ENCODE data around the gene DNAJC30. TPM values are rescaled to one million over a fixed set of nuclear protein-coding genes. Genes with fewer than 3 reads are reported as not detected.
"Not testable (repeated sequence)": the region's sequence is repeated elsewhere in the genome, so short reads cannot be mapped to it uniquely, and the experiment has no call there.

Gene DNAJC30
- total RNA-seq, 3 donors from 2014 or later = 2.9 to 6.9 (median 4.6) TPM

DNA sequence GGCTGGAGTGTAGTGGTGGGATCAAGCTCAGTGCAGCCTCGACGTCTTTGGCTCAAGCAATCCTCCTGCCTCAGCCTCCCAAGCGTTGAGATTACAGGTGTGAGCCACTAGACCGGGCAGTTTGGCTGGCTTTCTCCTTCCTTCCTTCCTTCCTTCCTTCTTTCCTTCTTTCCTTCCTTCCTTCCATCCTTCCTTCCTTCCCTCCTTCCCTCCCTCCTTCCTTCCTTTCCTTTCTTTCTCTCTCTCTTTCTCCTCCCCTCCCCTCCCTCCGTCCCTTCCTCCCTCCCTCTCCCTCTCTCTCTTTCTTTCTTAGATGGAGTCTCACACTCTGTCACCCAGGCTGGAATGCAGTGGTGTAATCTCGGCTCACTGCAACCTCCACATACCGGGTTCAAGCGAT, 23.3 kb downstream of the DNAJC30 start:
- intact Hi-C loops (cut with DNase I; ENCODE audit: low total_unique reads) = no loop called here
- Histone ChIP-seq H3K27me3 (no peaks in the 10 kb centered on the region), H3K9me3 (peaks cover 7 to 10% of the 10 kb centered on the region in 2 donors)

DNA sequence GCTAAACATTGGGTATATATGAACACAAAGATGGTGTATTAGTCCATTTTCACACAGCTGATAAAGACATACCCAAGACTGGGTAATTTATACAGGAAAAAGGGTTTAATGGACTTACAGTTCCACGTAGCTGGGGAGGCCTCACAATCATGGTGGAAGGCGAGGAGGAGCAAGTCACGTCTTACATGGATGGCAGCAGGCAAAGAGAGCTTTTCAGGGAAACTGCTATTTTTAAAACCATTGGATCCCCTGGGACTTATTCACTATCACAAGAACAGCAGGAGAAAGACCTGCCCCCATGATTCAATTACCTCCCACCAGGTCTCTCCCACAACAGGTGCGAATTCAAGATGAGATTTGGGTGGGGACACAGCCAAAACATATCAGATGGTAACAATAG, 27.9 kb downstream of the DNAJC30 start:
- H3K27ac ChIP-seq; intact Hi-C loops (cut with DNase I; ENCODE audit: low total_unique reads); DNase-seq (ENCODE audit: low spot score in 2 of 2); H3K27me3 ChIP-seq; H3K4me3 ChIP-seq; H3K36me3 ChIP-seq; H3K4me1 ChIP-seq; H3K9me3 ChIP-seq: not testable (repeated sequence)

More for the DNA sequence above, 23.3 kb downstream of the DNAJC30 start:
- H3K4me1 ChIP-seq = no peaks in the 10 kb centered on the region
- TF ChIP-seq POLR2A (IDR thresholded peaks at IDR 0.05) = no peak
- TF ChIP-seq, protein P1, sequence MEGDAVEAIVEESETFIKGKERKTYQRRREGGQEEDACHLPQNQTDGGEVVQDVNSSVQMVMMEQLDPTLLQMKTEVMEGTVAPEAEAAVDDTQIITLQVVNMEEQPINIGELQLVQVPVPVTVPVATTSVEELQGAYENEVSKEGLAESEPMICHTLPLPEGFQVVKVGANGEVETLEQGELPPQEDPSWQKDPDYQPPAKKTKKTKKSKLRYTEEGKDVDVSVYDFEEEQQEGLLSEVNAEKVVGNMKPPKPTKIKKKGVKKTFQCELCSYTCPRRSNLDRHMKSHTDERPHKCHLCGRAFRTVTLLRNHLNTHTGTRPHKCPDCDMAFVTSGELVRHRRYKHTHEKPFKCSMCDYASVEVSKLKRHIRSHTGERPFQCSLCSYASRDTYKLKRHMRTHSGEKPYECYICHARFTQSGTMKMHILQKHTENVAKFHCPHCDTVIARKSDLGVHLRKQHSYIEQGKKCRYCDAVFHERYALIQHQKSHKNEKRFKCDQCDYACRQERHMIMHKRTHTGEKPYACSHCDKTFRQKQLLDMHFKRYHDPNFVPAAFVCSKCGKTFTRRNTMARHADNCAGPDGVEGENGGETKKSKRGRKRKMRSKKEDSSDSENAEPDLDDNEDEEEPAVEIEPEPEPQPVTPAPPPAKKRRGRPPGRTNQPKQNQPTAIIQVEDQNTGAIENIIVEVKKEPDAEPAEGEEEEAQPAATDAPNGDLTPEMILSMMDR (IDR thresholded peaks at IDR 0.05) = no peak
- TF ChIP-seq POLR2AphosphoS5 (IDR thresholded peaks at IDR 0.05) = no peak
- no peak overlapping the region for H3K4me3 ChIP-seq
- no peak for DNase-seq (ENCODE audit: low spot score in 2 of 2)
- no peaks in the 10 kb centered on the region for H3K36me3 ChIP-seq
- H3K27ac ChIP-seq = no peak overlapping the region

DNA sequence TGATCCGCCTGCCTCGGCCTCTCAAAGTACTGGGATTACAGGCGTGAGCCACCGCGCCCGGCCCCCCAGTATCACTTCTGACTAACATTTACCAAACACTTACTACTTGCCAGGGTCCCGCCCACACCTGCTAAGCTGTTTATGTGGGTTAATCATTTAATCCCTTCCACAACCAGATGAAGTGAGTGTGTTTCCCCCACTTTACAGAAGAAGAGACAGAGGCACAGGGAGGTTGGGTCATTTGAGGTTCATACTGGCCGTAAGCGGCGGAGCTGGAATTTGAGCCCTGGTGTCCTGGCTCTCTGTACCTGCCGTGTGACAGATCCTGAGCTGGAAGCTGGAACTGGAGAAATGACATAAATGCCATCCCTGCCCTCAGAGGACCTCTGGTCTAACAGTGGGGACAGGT, 30.7 kb downstream of the DNAJC30 start:
- H3K9me3 ChIP-seq = no peaks in the 10 kb centered on the region

DNA sequence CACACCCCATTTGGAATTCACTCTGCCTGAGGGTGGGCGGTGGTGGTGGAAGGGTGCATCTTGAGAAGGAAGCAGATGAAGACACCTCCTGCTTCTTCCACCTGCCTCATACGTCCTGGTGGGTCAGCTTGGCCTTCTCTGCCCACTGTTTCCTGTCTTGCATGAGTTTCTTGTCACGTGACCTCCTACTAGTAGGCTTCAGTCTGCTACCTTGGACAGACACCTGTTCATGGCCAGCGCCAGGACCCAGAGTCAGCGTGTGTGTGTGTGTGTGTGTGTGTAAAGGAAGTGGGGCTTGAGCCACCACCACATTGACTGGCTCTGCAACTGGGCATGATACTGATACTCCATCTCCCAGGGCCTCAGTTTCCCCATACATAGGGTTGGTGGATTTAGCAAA, 32.7 kb downstream of the DNAJC30 start:
- Histone ChIP-seq H3K4me1 (peaks cover 0 to 3% of the 10 kb centered on the region in 2 donors), H3K27me3 (peaks cover 2 to 22% of the 10 kb centered on the region in 2 donors), H3K36me3 (no peaks in the 10 kb centered on the region), H3K27ac (no peak overlapping the region), H3K4me3 (no peak overlapping the region), H3K9me3 (no peaks in the 10 kb centered on the region)
- DNase-seq (ENCODE audit: low spot score in 2 of 2) = no peak
- intact Hi-C loops (cut with DNase I; ENCODE audit: low total_unique reads) = no loop called here
- TF ChIP-seq POLR2AphosphoS5 (IDR thresholded peaks at IDR 0.05) = no peak
- TF ChIP-seq, protein P1 (IDR thresholded peaks at IDR 0.05) = no peak

More for the DNA sequence above, 30.7 kb downstream of the DNAJC30 start:
- Histone ChIP-seq H3K4me1 (peaks cover 0 to 3% of the 10 kb centered on the region in 2 donors), H3K27ac (no peak overlapping the region), H3K36me3 (no peaks in the 10 kb centered on the region), H3K4me3 (no peak overlapping the region), H3K27me3 (peaks cover 0 to 11% of the 10 kb centered on the region in 2 donors)
- DNase-seq (ENCODE audit: low spot score in 2 of 2) = no peak
- intact Hi-C loops (cut with DNase I; ENCODE audit: low total_unique reads) = no loop called here
- TF ChIP-seq, protein P1 (IDR thresholded peaks at IDR 0.05) = no peak
- TF ChIP-seq POLR2AphosphoS5 (IDR thresholded peaks at IDR 0.05) (no peak), POLR2A (IDR thresholded peaks at IDR 0.05) (no peak)

DNA sequence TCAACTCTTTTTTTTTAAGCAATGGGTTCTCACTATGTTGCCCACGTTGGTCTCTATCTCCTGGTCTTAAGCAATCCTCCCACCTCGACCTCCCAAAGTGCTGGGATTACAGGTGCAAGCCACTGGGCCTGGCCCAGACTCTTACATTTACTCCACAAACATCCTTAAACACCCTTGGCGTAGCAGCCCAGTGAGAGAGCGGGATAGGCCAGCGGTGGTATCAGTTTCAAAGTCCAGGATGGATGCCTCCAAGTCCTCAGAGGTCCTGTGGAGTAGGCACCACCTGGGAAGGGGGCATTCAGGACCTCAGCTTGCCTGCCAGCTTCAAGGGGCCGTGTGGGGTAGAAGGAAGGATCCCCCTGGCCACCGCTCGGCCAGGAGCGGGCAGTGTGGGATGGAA, 33.7 kb downstream of the DNAJC30 start:
- H3K9me3 ChIP-seq = no peaks in the 10 kb centered on the region
- peaks cover 2 to 22% of the 10 kb centered on the region in 2 donors for H3K27me3 ChIP-seq
- no peaks in the 10 kb centered on the region for H3K36me3 ChIP-seq
- peaks cover 0 to 3% of the 10 kb centered on the region in 2 donors for H3K4me1 ChIP-seq
- no peak overlapping the region for H3K27ac ChIP-seq
- TF ChIP-seq, protein P1 (IDR thresholded peaks at IDR 0.05) = no peak
- TF ChIP-seq POLR2A (IDR thresholded peaks at IDR 0.05) (no peak), POLR2AphosphoS5 (IDR thresholded peaks at IDR 0.05) (no peak)
- H3K4me3 ChIP-seq = no peak overlapping the region
- DNase-seq (ENCODE audit: low spot score in 2 of 2) = no peak
- intact Hi-C loops (cut with DNase I; ENCODE audit: low total_unique reads) = no loop called here

All from breast epithelium (tissue), 4 donors.